Measurements from ENCODE around the gene HCRTR1.

Gene HCRTR1

DNA sequence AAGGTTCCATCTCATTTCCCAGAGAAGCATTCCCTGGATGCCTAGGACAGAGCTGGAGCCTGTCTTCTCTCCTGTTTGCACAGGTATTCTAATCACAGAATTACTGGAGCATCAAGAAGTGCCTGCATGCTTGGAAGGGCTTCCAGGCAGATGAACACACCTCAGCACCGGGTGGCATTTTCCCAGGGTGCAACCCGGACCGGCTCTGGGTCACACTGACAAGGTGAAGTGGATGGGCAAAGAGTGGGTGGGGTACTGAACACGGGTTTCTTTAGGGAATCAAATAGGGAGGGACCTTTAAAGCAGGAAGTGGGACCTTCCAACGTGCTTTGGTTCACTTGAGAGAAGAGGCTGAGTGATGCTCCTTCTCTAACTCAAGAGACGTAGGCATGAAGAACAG is 34.3 kb downstream of the HCRTR1 start:
- DNase-seq = no peak

DNA sequence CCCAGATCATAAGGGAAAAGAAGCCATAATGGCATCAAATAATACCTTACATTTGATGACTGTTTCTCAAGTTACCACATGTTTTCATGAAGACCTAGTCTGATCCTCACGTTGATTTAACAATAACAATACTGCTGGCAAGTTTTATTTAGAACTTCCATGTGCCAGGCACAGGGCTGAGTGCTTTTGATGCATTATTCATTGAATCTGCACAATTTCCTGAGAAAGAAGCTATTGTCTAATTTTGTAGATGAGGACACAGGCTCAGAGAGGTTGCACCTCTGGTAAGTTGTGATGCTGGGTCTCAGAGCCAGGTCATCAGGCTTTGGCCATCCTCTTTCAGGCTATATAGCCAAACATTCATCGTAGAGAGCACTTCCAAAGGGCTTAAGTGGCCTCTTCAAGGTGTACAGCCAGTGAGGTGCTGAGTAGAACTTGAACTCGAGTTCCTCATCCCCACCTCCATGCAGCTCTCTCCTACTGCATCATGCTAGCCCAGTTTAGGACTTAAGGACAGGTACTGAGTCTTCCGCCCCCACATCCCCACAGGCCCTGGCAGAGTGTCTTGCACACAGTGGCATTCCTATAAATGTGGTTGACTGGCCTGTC is 35.5 kb downstream of the HCRTR1 start:
- no peak for DNase-seq

GRCh38 chr1:31653717-31654473 is 36.4 kb downstream of the HCRTR1 start:
- no peak for DNase-seq

- DNase-seq = no peak
Observed at GRCh38 chr1:31654474-31654776, 36.9 kb downstream of the HCRTR1 start.

DNA sequence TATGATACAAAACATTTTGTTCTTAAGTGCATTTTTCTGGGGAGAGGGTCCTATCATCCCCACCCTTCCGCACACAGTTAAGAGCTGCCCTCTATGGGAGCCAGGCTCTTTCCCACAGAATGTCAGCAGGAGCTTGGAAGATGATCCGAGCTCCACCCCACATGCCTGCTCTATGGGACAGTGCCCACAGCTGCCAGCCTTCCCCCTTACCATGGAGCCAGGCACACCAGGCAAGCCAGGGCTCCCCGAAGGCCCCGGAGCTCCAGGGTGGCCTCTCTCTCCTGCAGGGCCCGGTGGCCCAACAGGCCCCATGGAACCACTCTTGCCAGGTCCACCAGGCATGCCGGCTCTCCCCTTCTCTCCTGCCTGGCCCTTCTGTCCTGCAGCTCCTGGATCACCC is 37.6 kb downstream of the HCRTR1 start:
- DNase-seq = no peak

DNA sequence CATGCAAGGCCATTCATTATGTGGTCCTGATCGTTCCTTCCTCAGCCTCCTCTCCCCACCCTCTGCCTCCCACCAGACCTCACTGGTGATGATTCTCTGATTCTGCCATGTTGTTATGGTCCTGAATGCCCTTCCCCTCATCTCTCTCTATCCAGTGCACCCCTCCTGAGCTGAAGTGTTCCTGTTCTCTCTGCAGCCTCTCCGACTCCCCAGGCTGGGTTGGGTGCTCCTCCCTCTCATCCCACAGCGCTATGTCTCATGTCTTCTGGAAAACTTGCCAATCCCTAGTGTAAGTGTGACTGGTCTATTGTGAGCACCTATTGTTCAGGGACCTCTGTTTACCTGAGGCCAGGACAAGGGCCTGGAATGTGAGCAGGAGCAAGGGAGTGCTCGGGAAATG is 38.3 kb downstream of the HCRTR1 start:
- no peak for DNase-seq

DNA sequence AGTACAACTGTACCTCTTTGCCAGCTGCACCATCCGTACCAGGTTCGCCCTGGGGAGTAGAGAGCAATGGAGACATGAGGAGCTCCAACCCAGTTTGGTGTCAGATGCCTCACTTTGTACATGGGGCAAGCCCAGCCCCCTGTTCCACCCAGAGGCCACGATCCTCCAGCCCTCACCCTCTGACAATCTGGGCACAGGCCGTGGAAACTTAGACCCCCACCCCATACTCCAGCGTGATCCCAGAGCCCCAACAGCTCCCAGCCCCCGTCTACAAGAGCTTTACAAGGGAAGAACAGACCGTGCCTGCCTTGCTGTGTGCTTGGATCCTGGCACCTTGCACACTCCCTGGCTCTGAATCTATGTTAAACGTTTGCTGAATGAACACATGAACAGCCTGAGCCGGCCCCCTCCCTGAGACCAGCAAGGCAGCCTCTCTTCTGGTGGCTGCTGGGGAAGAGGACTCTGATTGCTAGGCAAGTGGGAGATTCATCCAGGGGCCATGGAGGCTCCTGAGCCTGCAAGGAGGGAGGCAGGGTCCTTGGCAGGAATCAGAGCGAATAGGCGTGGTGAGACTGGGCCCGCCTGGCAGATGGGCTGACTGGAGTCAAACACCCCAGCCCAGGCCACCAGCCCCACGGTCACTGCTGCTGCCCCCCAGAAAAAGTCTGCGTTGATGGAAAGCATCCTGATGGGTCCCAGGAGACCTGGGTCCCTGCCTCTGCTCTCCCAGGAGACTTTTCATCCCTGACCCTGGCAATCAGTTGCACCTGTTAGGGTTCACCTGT is 39.7 kb downstream of the HCRTR1 start:
- DNase-seq = no peak

- no peak for DNase-seq
Observed at GRCh38 chr1:31657972-31658510, 40.6 kb downstream of the HCRTR1 start.

DNA sequence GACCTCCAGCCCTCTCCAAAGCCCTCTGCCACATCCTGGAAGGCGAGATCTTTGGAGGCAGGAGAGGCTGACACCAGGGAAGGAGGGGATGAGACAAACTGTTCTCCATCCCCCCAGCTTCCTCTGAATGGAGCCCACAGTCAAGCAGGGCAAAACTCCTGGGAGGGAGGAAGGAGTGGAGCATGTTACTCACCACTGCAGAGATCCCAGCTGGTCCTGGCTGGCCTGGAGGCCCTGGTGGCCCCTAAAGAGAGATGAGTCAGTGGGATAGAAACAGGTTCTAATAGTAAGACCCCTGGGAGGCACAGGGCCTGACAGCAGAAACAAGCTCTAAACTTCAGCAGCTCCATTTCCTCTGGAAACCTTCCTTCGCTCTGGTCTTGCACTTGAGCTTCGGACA is 41.2 kb downstream of the HCRTR1 start:
- peak; percentile 76 for DNase-seq

DNA sequence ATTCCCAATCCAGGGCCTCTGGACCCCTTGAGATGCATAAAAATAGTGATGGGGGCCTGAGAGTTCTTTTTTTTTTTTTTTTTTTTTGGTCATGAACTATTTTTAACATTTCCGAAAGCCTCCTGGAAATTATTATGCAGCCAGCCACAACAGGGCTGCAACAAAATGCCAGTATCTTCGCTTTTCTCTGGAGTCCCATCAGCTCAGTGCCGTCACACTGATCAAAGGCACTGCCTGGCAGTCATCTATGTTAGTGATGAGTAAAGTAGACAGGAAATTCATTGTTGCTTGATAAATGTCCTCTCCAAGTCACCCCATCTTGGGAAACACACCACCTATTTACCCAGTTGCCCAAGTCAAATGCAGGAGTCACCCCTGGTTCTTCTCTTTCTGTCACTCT is 42.4 kb downstream of the HCRTR1 start:
- no peak for DNase-seq

DNA sequence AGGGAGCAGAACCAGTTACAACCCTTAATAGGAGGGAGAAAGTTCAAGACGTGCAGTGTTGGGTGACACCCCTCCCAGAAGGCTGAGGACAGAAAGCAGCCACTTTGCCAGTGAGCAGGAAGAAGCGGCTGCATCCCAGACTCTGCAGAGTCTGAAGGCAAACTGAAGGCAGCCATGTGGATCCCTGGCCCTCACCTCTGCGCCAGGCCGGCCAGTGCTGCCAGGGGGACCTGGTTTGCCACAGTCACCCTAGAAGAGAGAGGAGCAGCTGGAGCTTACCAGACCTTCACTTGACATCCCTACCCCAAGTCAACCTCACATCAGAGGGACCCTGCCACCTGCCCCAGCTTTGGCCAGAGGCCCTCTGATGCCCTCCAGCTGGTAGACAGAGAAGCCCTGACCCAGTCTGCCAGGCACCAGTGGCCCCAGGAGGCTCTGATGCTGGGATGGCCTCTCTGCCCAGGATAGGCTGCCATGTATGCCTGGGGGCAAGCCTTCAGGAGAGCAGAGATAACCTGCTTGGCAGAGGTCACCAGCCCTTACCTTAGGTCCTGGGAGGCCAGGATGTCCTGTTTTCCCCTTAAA is 43.5 kb downstream of the HCRTR1 start:
- DNase-seq = no peak

- no peak for DNase-seq
Observed at GRCh38 chr1:31661856-31662255, 44.4 kb downstream of the HCRTR1 start.

DNA sequence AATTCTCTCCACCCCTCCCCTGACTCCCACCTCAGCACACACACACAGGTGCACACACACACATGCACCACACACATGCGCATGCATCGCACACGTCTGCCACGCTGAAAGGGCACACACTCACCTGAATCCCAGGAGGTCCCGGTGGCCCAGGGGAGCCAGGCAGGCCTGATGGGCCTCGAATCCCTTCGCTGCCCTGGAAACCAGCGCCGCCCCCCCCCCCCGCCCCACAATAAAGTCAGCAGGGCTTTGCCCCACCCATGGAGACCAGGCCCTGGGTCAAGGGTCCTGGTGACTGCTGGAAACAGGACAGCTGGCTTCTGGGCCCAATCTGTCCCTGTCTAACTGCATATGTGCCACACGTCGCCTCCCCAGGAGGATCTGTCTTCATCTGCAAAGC is 45.0 kb downstream of the HCRTR1 start:
- no peak for DNase-seq

DNA sequence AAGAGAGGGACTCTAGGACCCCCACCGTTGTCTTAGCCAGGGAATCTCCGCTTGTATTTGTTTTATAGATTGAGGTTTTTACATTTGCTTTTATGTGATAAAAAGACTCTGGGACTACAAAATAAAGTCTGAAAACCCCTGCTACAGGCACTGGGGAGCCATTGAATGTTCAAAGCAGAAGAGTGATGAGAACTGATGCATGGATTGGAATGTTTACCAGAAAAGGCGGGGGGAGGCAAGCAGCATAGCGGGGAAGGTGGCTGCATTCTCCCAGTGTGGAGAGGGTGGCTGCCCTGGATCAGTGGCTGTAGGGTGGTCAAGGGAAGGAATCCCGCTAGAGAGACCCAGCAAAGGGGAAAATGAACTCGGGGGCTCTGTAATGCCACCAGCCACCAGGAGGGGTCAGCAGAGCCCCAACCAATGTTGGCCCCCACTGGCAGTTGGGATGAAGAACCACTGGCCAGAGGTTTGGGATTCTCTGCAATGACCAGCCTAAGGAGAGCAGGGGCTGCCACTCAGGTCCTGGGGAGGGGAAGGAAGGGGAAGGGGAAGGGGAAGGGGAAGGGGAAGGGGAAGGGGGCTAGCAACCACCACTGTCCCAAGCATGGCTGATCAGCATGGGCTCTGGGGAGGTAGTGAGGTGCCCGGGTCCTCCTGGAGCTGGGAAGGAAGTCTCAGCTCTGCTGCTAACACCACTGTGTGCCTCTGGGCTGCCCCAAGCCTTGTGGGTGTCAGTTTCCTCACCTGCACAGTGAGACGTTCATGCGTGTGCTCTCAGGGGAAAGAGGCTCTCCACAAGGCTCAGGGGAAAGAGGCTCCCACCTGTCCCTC is 46.3 kb downstream of the HCRTR1 start:
- DNase-seq = peak; percentile 79

- no peak for DNase-seq
Observed at GRCh38 chr1:31664528-31664927, 47.0 kb downstream of the HCRTR1 start.

- DNase-seq = no peak
Observed at GRCh38 chr1:31665234-31665878, 47.9 kb downstream of the HCRTR1 start.

DNA sequence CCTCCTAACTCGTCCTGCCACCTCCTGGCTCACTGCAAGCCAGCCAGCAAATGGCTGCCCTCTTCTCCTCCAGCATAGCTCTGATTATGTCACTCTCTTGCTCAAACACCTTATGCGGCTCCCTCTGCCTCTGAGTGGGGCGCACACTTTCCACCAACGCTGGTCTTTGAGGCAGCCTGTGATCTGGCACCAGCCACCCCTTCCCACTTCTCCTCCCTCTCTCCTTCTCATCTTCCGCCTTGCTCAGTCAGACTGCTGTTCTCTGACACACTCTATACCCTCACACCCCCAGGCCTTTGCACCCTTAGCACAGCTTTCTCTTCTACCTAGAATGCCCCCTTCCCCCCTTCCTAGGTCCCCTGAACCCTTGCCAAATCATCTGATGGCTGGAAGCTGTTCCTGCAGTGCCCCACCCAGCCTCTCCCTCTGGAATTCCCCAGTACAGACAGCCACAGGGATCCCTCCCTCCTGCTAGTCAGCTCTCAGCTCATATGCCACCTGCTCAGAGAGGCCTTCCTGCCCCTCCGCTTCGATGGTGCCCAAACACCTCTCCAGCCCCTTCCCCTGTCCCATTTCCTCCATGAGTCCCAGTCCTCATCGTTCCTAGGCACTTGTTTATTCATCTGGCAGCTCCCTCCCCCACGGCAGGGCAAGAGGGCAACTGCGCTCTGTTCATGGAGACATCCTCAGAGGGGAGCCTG is 48.9 kb downstream of the HCRTR1 start:
- no peak for DNase-seq

DNA sequence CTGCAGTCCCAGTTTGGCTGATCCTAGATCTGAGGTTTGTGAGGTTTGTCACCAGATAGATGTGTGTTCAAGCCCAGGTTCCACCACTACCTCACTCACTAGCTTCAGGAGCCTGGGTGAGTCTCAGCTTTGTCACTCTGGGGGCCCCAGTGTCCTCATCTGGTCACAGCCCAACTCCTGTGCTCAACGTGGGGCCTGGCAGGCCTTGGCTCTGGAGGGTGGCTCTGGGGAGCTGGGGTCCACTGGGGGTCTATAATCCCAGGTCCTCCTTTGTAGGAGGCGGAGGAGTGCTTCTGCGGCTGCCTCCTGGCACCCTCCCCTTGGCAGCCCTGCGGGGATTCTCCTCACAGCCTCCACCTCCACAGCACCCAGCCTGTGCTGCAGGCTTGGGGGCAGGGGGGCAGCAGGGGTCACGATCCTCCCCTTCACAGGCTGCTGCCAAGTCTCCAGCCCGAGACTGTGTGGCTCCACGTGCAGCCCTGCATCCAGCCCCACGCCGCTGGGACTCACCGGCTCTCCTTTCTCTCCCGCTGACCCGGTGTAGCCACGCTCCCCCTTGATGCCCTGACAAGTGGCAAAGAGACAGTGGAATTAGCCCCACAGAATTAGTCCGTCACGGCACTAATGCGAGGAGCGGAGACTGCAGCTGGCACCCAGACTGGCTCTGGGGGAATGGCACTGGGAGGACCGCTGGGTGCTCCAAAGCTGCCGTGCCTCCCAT is 49.7 kb downstream of the HCRTR1 start:
- DNase-seq = no peak

DNA sequence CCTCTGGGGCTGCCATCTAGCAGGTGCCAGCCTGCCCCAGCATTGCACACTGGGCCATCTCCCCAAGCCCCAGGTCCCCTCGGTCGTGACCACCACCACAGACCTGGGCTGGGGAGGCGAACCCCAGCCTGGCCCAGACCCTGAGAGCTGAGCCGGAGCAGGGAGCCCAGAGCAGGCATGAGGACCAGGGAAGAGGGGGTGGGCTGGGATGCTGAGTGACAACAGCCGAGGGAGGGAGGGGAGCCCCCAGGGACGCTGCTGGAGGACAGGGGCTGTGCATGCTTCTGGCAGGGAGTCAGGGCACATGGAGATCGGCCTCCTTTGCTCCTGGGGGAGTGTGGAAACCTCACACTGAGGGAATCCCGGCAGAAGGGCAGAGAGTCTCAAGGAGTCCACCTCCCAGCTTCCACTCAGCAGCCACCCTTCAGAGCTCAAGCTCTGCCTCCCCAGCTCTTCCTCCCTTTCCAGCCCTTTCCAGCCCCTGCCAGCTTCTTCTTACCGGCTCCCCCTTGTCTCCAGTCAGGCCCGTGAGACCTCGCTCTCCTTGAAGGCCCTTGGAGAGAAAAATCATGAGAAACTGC is 50.9 kb downstream of the HCRTR1 start:
- no peak for DNase-seq

GRCh38 chr1:31669433-31669785 is 51.9 kb downstream of the HCRTR1 start:
- no peak for DNase-seq

Measured in islet precursor cell (in vitro differentiated cells).